SJCRH30 (cell line): ENCODE measurements around the gene REC114. TPM values are rescaled to one million over a fixed set of nuclear protein-coding genes. Genes with fewer than 3 reads are reported as not detected.

ENCODE experiments used
- DNase-seq, 2 experiments: peaks; one replicate each; pipeline ENCODE4 v3.0.0-alpha.2; 2015 to 2020
- H3K27ac ChIP-seq: fragments of 250-450 bp; sonication (Bioruptor Pico); 2 replicates; pipeline ENCODE4 v1.5.1; 2020; ENCODE audit warnings: mild to moderate bottlenecking, moderate library complexity
- H3K27me3 ChIP-seq: fragments of 250-450 bp; sonication (Bioruptor Pico); 2 replicates; pipeline ENCODE4 v1.5.1; 2020; ENCODE audit warnings: mild to moderate bottlenecking, moderate library complexity
- H3K36me3 ChIP-seq: fragments of 250-450 bp; sonication (Bioruptor Pico); 2 replicates; pipeline ENCODE4 v1.5.1; 2020; ENCODE audit warnings: mild to moderate bottlenecking, moderate library complexity
- H3K4me1 ChIP-seq: fragments of 250-450 bp; sonication (Bioruptor Pico); 2 replicates; pipeline ENCODE4 v1.5.1; 2020; ENCODE audit warnings: mild to moderate bottlenecking, moderate library complexity
- H3K4me3 ChIP-seq: fragments of 250-450 bp; sonication (Bioruptor Pico); 2 replicates; pipeline ENCODE4 v1.5.1; 2020; ENCODE audit warnings: mild to moderate bottlenecking, moderate library complexity
- H3K9me3 ChIP-seq: fragments of 250-450 bp; sonication (Bioruptor Pico); replicated peaks from 2 replicates; pipeline ENCODE4 v1.5.1; 2020; ENCODE audit warnings: mild to moderate bottlenecking, moderate library complexity
- total RNA-seq: library from RNA; depleted of rRNA; stranded (reverse); fragments of >200 nt; shearing (Covaris generic); gene quantifications from 2 replicates; pipeline ENCODE4 v1.2.3, GENCODE V29; 2014; rRNA removed

Gene REC114
- total RNA-seq, 1 experiment from 2014 or later: not detected

- no peak overlapping the region for H3K4me3 ChIP-seq
- peaks cover 24% of the 10 kb centered on the region for H3K4me1 ChIP-seq
- no peak overlapping the region for H3K27ac ChIP-seq
- no peaks in the 10 kb centered on the region for H3K9me3 ChIP-seq
- DNase-seq: no peak
- H3K36me3 ChIP-seq: no peaks in the 10 kb centered on the region
- no peaks in the 10 kb centered on the region for H3K27me3 ChIP-seq
Measured at GRCh38 chr15:73605759-73606436, 162.9 kb downstream of the REC114 start.

- no peaks in the 10 kb centered on the region for H3K27me3 ChIP-seq
- H3K9me3 ChIP-seq: no peaks in the 10 kb centered on the region
- no peak overlapping the region for H3K4me3 ChIP-seq
- peaks cover 14% of the 10 kb centered on the region; the same call in 1 of the 2 replicates for H3K4me1 ChIP-seq
- H3K27ac ChIP-seq: no peak overlapping the region
- no peak for DNase-seq
- H3K36me3 ChIP-seq: no peaks in the 10 kb centered on the region
Measured at GRCh38 chr15:73607405-73607804, 164.4 kb downstream of the REC114 start.

GRCh38 chr15:73607843-73608242 is 164.9 kb downstream of the REC114 start:
- Histone ChIP-seq H3K4me1 (peaks cover 10% of the 10 kb centered on the region; the same call in 1 of the 2 replicates), H3K9me3 (no peaks in the 10 kb centered on the region), H3K27ac (no peak overlapping the region), H3K27me3 (no peaks in the 10 kb centered on the region), H3K36me3 (no peaks in the 10 kb centered on the region), H3K4me3 (no peak overlapping the region)
- no peak for DNase-seq

- Histone ChIP-seq H3K36me3 (no peaks in the 10 kb centered on the region), H3K4me3 (no peak overlapping the region), H3K27ac (no peak overlapping the region), H3K27me3 (no peaks in the 10 kb centered on the region), H3K4me1 (peaks cover 3% of the 10 kb centered on the region; the same call in 1 of the 2 replicates), H3K9me3 (no peaks in the 10 kb centered on the region)
- DNase-seq: no peak
Measured at GRCh38 chr15:73608475-73608874, 165.5 kb downstream of the REC114 start.

GRCh38 chr15:73608941-73609340 is 166.0 kb downstream of the REC114 start:
- no peak for DNase-seq
- H3K27ac ChIP-seq: no peak overlapping the region
- no peaks in the 10 kb centered on the region for H3K9me3 ChIP-seq

More at GRCh38 chr15:73608941-73609340, 166.0 kb downstream of the REC114 start:
- Histone ChIP-seq H3K4me1 (peaks cover 3% of the 10 kb centered on the region; the same call in 1 of the 2 replicates), H3K36me3 (no peaks in the 10 kb centered on the region), H3K4me3 (no peak overlapping the region), H3K27me3 (no peaks in the 10 kb centered on the region)

Other genes with a start within 250 kb of the REC114 start
- gene HCN4, start 74.2 kb upstream of the REC114 start, total RNA-seq: not detected in 2 replicates
- gene NPTN, start 190.2 kb downstream of the REC114 start, total RNA-seq: 90.4 and 92.5 TPM in 2 replicates
- 87.3 and 92.9 TPM in 2 replicates for gene CD276, start 241.2 kb downstream of the REC114 start, total RNA-seq